ACC112 (cell line): ENCODE results near the gene LARP1.

Experiments used
- H2AFZ ChIP-seq: fragments of 200-600 bp; sonication (generic); one replicate; pipeline ENCODE4 v1.6.0; 2017; ENCODE audit warnings: antibody characterized with exemption, low read length; ENCODE audit not compliant: unreplicated experiment
- H3K27ac ChIP-seq: fragments of 200-600 bp; sonication (generic); 2 replicates; pipeline ENCODE4 v1.5.1; 2014; ENCODE audit warnings: low read depth, mild to moderate bottlenecking, antibody characterized with exemption, low read length, moderate library complexity
- H3K27me3 ChIP-seq: fragments of 200-600 bp; sonication (generic); 2 replicates; pipeline ENCODE4 v1.6.1; 2014; ENCODE audit warnings: mild to moderate bottlenecking, antibody characterized with exemption, low read length, moderate library complexity, mixed read lengths; ENCODE audit not compliant: insufficient read depth
- H3K36me3 ChIP-seq: fragments of 200-600 bp; sonication (generic); 2 replicates; pipeline ENCODE4 v1.6.1; 2016; ENCODE audit warnings: mild to moderate bottlenecking, antibody characterized with exemption, low read length, moderate library complexity, mixed read lengths; ENCODE audit not compliant: insufficient read depth
- H3K4me1 ChIP-seq: fragments of 200-600 bp; sonication (generic); one replicate; pipeline ENCODE4 v1.6.1; 2016; ENCODE audit warnings: low read length, mixed read lengths; ENCODE audit not compliant: insufficient read depth, unreplicated experiment, control insufficient read depth
- H3K4me3 ChIP-seq: fragments of 200-600 bp; sonication (generic); 2 replicates; pipeline ENCODE4 v1.5.1; 2014; ENCODE audit warnings: mild to moderate bottlenecking, low read depth, low read length
- H3K79me2 ChIP-seq: fragments of 200-600 bp; sonication (generic); one replicate; pipeline ENCODE4 v1.6.0; 2016; ENCODE audit warnings: low read length; ENCODE audit not compliant: control insufficient read depth, unreplicated experiment, insufficient read depth

LARP1 gene

GRCh38 chr5:154840435-154841272, 85.5 kb downstream of the LARP1 start:
- no peaks in the 10 kb centered on the region for H3K79me2 ChIP-seq
- peaks cover 3% of the 10 kb centered on the region for H3K4me1 ChIP-seq
- no peak overlapping the region for H2AFZ ChIP-seq
- H3K27ac ChIP-seq: no peak overlapping the region
- H3K27me3 ChIP-seq: no peaks in the 10 kb centered on the region
- H3K4me3 ChIP-seq: no peak overlapping the region
- H3K36me3 ChIP-seq: no peaks in the 10 kb centered on the region

GRCh38 chr5:154841273-154841661, 86.1 kb downstream of the LARP1 start:
- H3K4me1 ChIP-seq: no peaks in the 10 kb centered on the region
- no peaks in the 10 kb centered on the region for H3K27me3 ChIP-seq
- H3K27ac ChIP-seq: no peak overlapping the region
- H2AFZ ChIP-seq: no peak overlapping the region
- H3K4me3 ChIP-seq: no peak overlapping the region
- no peaks in the 10 kb centered on the region for H3K79me2 ChIP-seq
- no peaks in the 10 kb centered on the region for H3K36me3 ChIP-seq

GRCh38 chr5:154842689-154843530, 87.7 kb downstream of the LARP1 start:
- no peak overlapping the region for H3K27ac ChIP-seq
- no peak overlapping the region for H2AFZ ChIP-seq
- H3K4me1 ChIP-seq: no peaks in the 10 kb centered on the region
- no peaks in the 10 kb centered on the region for H3K27me3 ChIP-seq
- no peaks in the 10 kb centered on the region for H3K79me2 ChIP-seq
- no peaks in the 10 kb centered on the region for H3K36me3 ChIP-seq
- no peak overlapping the region for H3K4me3 ChIP-seq

GRCh38 chr5:154844809-154845208, 89.6 kb downstream of the LARP1 start:
- H3K79me2 ChIP-seq: no peaks in the 10 kb centered on the region
- H3K4me3 ChIP-seq: no peak overlapping the region
- no peaks in the 10 kb centered on the region for H3K36me3 ChIP-seq
- no peak overlapping the region for H3K27ac ChIP-seq
- H3K27me3 ChIP-seq: no peaks in the 10 kb centered on the region
- no peak overlapping the region for H2AFZ ChIP-seq
- H3K4me1 ChIP-seq: peaks cover 1% of the 10 kb centered on the region

- peak overlapping the region; percentile 74; the same call in 1 of the 2 replicates for H3K4me3 ChIP-seq
- no peaks in the 10 kb centered on the region for H3K79me2 ChIP-seq
- H3K4me1 ChIP-seq: peaks cover 14% of the 10 kb centered on the region
- H2AFZ ChIP-seq: no peak overlapping the region
- no peaks in the 10 kb centered on the region for H3K36me3 ChIP-seq
- no peaks in the 10 kb centered on the region for H3K27me3 ChIP-seq
- H3K27ac ChIP-seq: no peak overlapping the region
These were observed 94.1 kb downstream of the LARP1 start for GRCh38 chr5:154849264-154849785.

- Histone ChIP-seq H3K27ac (no peak overlapping the region), H3K79me2 (no peaks in the 10 kb centered on the region), H3K36me3 (no peaks in the 10 kb centered on the region), H2AFZ (peak overlapping the region; percentile 50), H3K27me3 (no peaks in the 10 kb centered on the region), H3K4me1 (peaks cover 14% of the 10 kb centered on the region), H3K4me3 (peak overlapping the region; percentile 74)
These were observed 94.6 kb downstream of the LARP1 start for GRCh38 chr5:154849791-154850201.

- H3K4me1 ChIP-seq: peaks cover 14% of the 10 kb centered on the region
- no peaks in the 10 kb centered on the region for H3K27me3 ChIP-seq
- H2AFZ ChIP-seq: peak within 1 kb of the TSS; percentile 82
- H3K4me3 ChIP-seq: peak within 1 kb of the TSS; percentile 74
- H3K36me3 ChIP-seq: no peaks in the 10 kb centered on the region
- no peak within 1 kb of the TSS for H3K27ac ChIP-seq
- no peaks in the 10 kb centered on the region for H3K79me2 ChIP-seq
These were observed 95.3 kb downstream of the LARP1 start, which contains the start of gene FAXDC2 for GRCh38 chr5:154850255-154851062. Gene FAXDC2 (minus strand): TSS chr5:154850603. CDS start chr5:154838178, 12,425 bp downstream.

GRCh38 chr5:154851351-154851750, 96.2 kb downstream of the LARP1 start:
- no peak overlapping the region for H2AFZ ChIP-seq
- no peak overlapping the region for H3K27ac ChIP-seq
- no peaks in the 10 kb centered on the region for H3K36me3 ChIP-seq
- no peaks in the 10 kb centered on the region for H3K79me2 ChIP-seq
- H3K4me3 ChIP-seq: no peak overlapping the region
- H3K4me1 ChIP-seq: peaks cover 14% of the 10 kb centered on the region
- H3K27me3 ChIP-seq: no peaks in the 10 kb centered on the region

- Histone ChIP-seq H3K4me3 (peak overlapping the region; percentile 97), H3K36me3 (no peaks in the 10 kb centered on the region), H3K27me3 (no peaks in the 10 kb centered on the region), H3K79me2 (peaks cover 43% of the 10 kb centered on the region), H3K27ac (peak overlapping the region; percentile 100), H2AFZ (peak overlapping the region; percentile 95), H3K4me1 (peaks cover 20% of the 10 kb centered on the region)
These were observed 102.5 kb downstream of the LARP1 start for GRCh38 chr5:154857530-154858296.
